ENCODE measurements around the gene TRAPPC1. TPM values are rescaled to one million over a fixed set of nuclear protein-coding genes. Genes with fewer than 3 reads are reported as not detected.

Gene TRAPPC1
- total RNA-seq, 2 donors from 2014 or later = 52.4 to 68.2 TPM

GRCh38 chr17:7946441-7946840 lies 14.7 kb upstream of the TRAPPC1 start:
- no peaks in the 10 kb centered on the region for H3K9me3 ChIP-seq
- no peak for DNase-seq (ENCODE audit: low spot score)
- no peak overlapping the region for H3K4me3 ChIP-seq
- TF ChIP-seq CTCF (IDR thresholded peaks at IDR 0.05) = no peak
- no peak overlapping the region for H3K27ac ChIP-seq
- no peaks in the 10 kb centered on the region for H3K27me3 ChIP-seq
- no peaks in the 10 kb centered on the region for H3K4me1 ChIP-seq
- peaks cover 61% of the 10 kb centered on the region for H3K36me3 ChIP-seq

GRCh38 chr17:7945651-7946050 lies 13.9 kb upstream of the TRAPPC1 start:
- peaks cover 69% of the 10 kb centered on the region for H3K36me3 ChIP-seq
- no peak for TF ChIP-seq CTCF (IDR thresholded peaks at IDR 0.05)
- no peaks in the 10 kb centered on the region for H3K4me1 ChIP-seq
- no peak overlapping the region for H3K27ac ChIP-seq
- H3K9me3 ChIP-seq = no peaks in the 10 kb centered on the region
- DNase-seq (ENCODE audit: low spot score) = no peak
- no peak overlapping the region for H3K4me3 ChIP-seq
- H3K27me3 ChIP-seq = no peaks in the 10 kb centered on the region

- no peak overlapping the region for H3K27ac ChIP-seq
- H3K4me3 ChIP-seq = no peak overlapping the region
- DNase-seq (ENCODE audit: low spot score) = no peak
- no peak for TF ChIP-seq CTCF (IDR thresholded peaks at IDR 0.05)
- H3K27me3 ChIP-seq = no peaks in the 10 kb centered on the region
- peaks cover 82% of the 10 kb centered on the region for H3K36me3 ChIP-seq
- H3K4me1 ChIP-seq = no peaks in the 10 kb centered on the region
- no peaks in the 10 kb centered on the region for H3K9me3 ChIP-seq
Observed at GRCh38 chr17:7944326-7944725, 12.6 kb upstream of the TRAPPC1 start.

GRCh38 chr17:7943291-7943690 lies 11.5 kb upstream of the TRAPPC1 start:
- Histone ChIP-seq H3K36me3 (peaks cover 82% of the 10 kb centered on the region), H3K27ac (no peak overlapping the region), H3K4me1 (no peaks in the 10 kb centered on the region), H3K27me3 (no peaks in the 10 kb centered on the region), H3K9me3 (no peaks in the 10 kb centered on the region), H3K4me3 (no peak overlapping the region)
- no peak for TF ChIP-seq CTCF (IDR thresholded peaks at IDR 0.05)
- no peak for DNase-seq (ENCODE audit: low spot score)

GRCh38 chr17:7940743-7941142 lies 9.0 kb upstream of the TRAPPC1 start:
- Histone ChIP-seq H3K27ac (no peak overlapping the region), H3K9me3 (no peaks in the 10 kb centered on the region), H3K4me3 (no peak overlapping the region), H3K36me3 (peaks cover 71% of the 10 kb centered on the region), H3K4me1 (no peaks in the 10 kb centered on the region), H3K27me3 (no peaks in the 10 kb centered on the region)
- DNase-seq (ENCODE audit: low spot score) = no peak
- TF ChIP-seq CTCF (IDR thresholded peaks at IDR 0.05) = no peak

- DNase-seq (ENCODE audit: low spot score) = no peak
- Histone ChIP-seq H3K9me3 (no peaks in the 10 kb centered on the region), H3K4me3 (no peak overlapping the region), H3K27ac (no peak overlapping the region), H3K4me1 (no peaks in the 10 kb centered on the region), H3K36me3 (peaks cover 64% of the 10 kb centered on the region), H3K27me3 (no peaks in the 10 kb centered on the region)
- no peak for TF ChIP-seq CTCF (IDR thresholded peaks at IDR 0.05)
Observed at GRCh38 chr17:7940034-7940433, 8.3 kb upstream of the TRAPPC1 start.

All from right atrium auricular region (tissue), 2 donors.